ENCODE results near the gene UQCRC1. TPM values are rescaled to one million over a fixed set of nuclear protein-coding genes. Genes with fewer than 3 reads are reported as not detected.

The UQCRC1 gene
- total and polyA plus RNA-seq, 2 of the 8 experiments (the other 6 are each of a cell fraction or from before 2014, with no cell fraction given): 310 to 720 TPM

GRCh38 chr3:48552111-48552951 lies 57.1 kb downstream of the UQCRC1 start:
- Histone ChIP-seq H3K79me2 (ENCODE audit: control insufficient read depth in 1 of 2, insufficient read depth in 2 of 2, low read length in 2 of 2) (peaks cover 0 to 27% of the 10 kb centered on the region in 2 experiments; a peak in 1 of 4 replicates), H4K8ac (ENCODE audit: extremely low read depth, insufficient read depth, low read length) (no peak overlapping the region; the same call in 1 of the 2 replicates), H2AFZ (ENCODE audit: low read length) (no peak overlapping the region), H2BK120ac (replicated peaks; ENCODE audit: low read depth, low read length) (no peak overlapping the region), H3K18ac (ENCODE audit: extremely low read depth, low read length) (no peak overlapping the region), H4K5ac (ENCODE audit: insufficient read length, low read depth, low read length) (no peak overlapping the region), H3K56ac (replicated peaks; ENCODE audit: insufficient read length, low read depth, low read length) (no peak overlapping the region), H4K20me1 (replicated peaks in 1 of 2; ENCODE audit: control insufficient read depth in 1 of 2, insufficient read depth in 2 of 2, low read length in 2 of 2) (peaks cover 0 to 8% of the 10 kb centered on the region in 2 experiments), H3K23ac (ENCODE audit: insufficient read length) (no peak overlapping the region), H3K79me1 (ENCODE audit: low read depth, low read length) (peaks cover 11% of the 10 kb centered on the region), H3K27me3 (replicated peaks in 1 of 4; ENCODE audit: control insufficient read depth in 3 of 4, extremely low read depth in 1 of 4, insufficient read depth in 3 of 4, low read length in 3 of 4) (no peaks in the 10 kb centered on the region), H3K4me2 (ENCODE audit: insufficient read depth in 1 of 2, low read depth in 2 of 2, low read length in 2 of 2) (no peak overlapping the region), H2AK5ac (ENCODE audit: low read depth, low read length) (no peak overlapping the region), H3K23me2 (ENCODE audit: low read depth, low read length) (peaks cover 2% of the 10 kb centered on the region; the same call in 1 of the 2 replicates), H2BK20ac (ENCODE audit: low read length) (no peak overlapping the region), H2BK12ac (ENCODE audit: low read depth, low read length) (no peak overlapping the region), H3K14ac (ENCODE audit: insufficient read length) (no peak overlapping the region), H3K9ac (replicated peaks in 1 of 4; ENCODE audit: extremely low read depth in 1 of 4, low read depth in 3 of 4, low read length in 3 of 4) (peak overlapping the region in 1 of 4 experiments; percentile 13; a peak in 1 of 7 replicates), H3K9me3 (ENCODE audit: insufficient read depth in 2 of 2, low read depth in 1 of 2, low read length in 1 of 2) (no peaks in the 10 kb centered on the region), H3K4ac (replicated peaks; ENCODE audit: insufficient read length, low read depth, low read length) (no peak overlapping the region), H2BK15ac (ENCODE audit: low read length) (no peak overlapping the region), H3K36me3 (ENCODE audit: control insufficient read depth in 2 of 4, insufficient read depth in 4 of 4, low read length in 3 of 4) (peaks cover 0 to 5% (median 2%) of the 10 kb centered on the region in 4 experiments; a peak in 4 of 8 replicates), H3K4me1 (replicated peaks in 1 of 4; ENCODE audit: control insufficient read depth in 3 of 4, insufficient read depth in 4 of 4, low read length in 3 of 4) (peaks cover 0 to 12% (median 7%) of the 10 kb centered on the region in 4 experiments; a peak in 6 of 7 replicates), H3K27ac (ENCODE audit: low read depth, low read length) (no peak overlapping the region), H4K91ac (replicated peaks; ENCODE audit: insufficient read length, low read length) (no peak overlapping the region), H2BK5ac (ENCODE audit: low read depth, low read length) (0 out of 2 replicates have a peak overlapping the region, but pooled peaks have one; percentile 35), H3K4me3 (ENCODE audit: extremely low read depth in 1 of 4, insufficient read depth in 2 of 4, low read depth in 3 of 4, low read length in 4 of 4) (no peak overlapping the region)
- FAIRE-seq (no peak), DNase-seq (ENCODE audit: low read depth in 1 of 2, low spot score in 2 of 2) (peak in 1 of 2 experiments; percentile 40)
- POLR2A ChIA-PET (ENCODE audit: partially characterized antibody): interaction anchor here (0.6 to 6.0 kb wide), 8 partner anchors 11 to 152 kb away, joined by 3 to 34 read pairs (median 4); partner anchors contain the start of genes CCDC51, CELSR3, TMA7 and UCN2
- CTCF ChIA-PET (ENCODE audit: partially characterized antibody): interaction anchor here (0.8 to 5.0 kb wide), 16 partner anchors 9 to 144 kb away, joined by 3 to 67 read pairs (median 4); partner anchors contain the start of genes SLC26A6 and UQCRC1
- TF ChIP-seq CBX5 (IDR thresholded peaks at IDR 0.05; ENCODE audit: low read depth, low read length): no peak
- TF ChIP-seq EP300 (IDR thresholded peaks at IDR 0.05; ENCODE audit: borderline replicate concordance in 1 of 2, low read depth in 2 of 2, low read length in 2 of 2): no peak
- TF ChIP-seq KDM4A (IDR thresholded peaks at IDR 0.05; ENCODE audit: low read depth, low read length, severe bottlenecking): no peak
- TF ChIP-seq GABPA (IDR thresholded peaks at IDR 0.05; ENCODE audit: borderline replicate concordance, insufficient read depth, low read length): no peak
- TF ChIP-seq E2F6 (IDR thresholded peaks at IDR 0.05): peak; percentile 80
- TF ChIP-seq POLR2AphosphoS5 (IDR thresholded peaks at IDR 0.05; ENCODE audit: low read depth, low read length): no peak
- no peak for TF ChIP-seq TCF12 (IDR thresholded peaks at IDR 0.05; ENCODE audit: low read depth, low read length)
- peak; percentile 38; the same call in 1 of the 2 replicates for TF ChIP-seq MAX (IDR thresholded peaks at IDR 0.05)
- no peak for TF ChIP-seq RFX5 (IDR thresholded peaks at IDR 0.05; ENCODE audit: borderline replicate concordance, low read depth, low read length)
- WGBS, 2 experiments (ENCODE audit: extremely low coverage in 1 of 2, insufficient coverage in 1 of 2, insufficient read length in 1 of 2, insufficient replicate concordance in 2 of 2, low coverage in 1 of 2, low lambda C conversion rate in 2 of 2, missing lambda C conversion rate in 1 of 2): 94% methylated on average over 14 of the region's 14 CpGs; no CpG with 5 or more reads in 1 of the 2 experiments

All from H1 (cell line).